GM21423 (cell line): ENCODE measurements around the gene DIPK1A.

Experiments used
- ATAC-seq: cut with Tn5 transposase; IDR thresholded peaks from one replicate; pipeline ENCODE4 v1.9.1; 2021; ENCODE audit warnings: mild to moderate bottlenecking, moderate library complexity; ENCODE audit not compliant: unreplicated experiment

DIPK1A gene

DNA sequence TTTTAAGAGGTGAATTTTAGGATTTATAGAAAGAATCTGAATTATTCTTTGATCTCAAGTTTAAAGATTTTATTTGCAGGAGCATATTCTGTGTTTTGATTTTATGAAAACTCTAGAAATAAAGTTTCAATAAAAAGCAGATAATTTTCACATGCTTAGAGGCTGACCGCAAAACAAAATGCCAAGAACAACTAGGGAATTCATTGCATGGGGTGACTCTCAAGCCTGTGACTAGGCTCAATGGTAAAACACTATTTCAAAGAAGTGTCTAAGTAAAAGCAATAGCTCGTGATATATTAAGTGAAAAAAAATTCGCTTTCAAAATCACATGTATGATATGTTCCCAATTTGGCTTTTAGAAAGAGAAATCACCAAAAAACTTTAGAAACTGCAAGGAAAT lies 79.9 kb downstream of the DIPK1A start:
- no peak for ATAC-seq

DNA sequence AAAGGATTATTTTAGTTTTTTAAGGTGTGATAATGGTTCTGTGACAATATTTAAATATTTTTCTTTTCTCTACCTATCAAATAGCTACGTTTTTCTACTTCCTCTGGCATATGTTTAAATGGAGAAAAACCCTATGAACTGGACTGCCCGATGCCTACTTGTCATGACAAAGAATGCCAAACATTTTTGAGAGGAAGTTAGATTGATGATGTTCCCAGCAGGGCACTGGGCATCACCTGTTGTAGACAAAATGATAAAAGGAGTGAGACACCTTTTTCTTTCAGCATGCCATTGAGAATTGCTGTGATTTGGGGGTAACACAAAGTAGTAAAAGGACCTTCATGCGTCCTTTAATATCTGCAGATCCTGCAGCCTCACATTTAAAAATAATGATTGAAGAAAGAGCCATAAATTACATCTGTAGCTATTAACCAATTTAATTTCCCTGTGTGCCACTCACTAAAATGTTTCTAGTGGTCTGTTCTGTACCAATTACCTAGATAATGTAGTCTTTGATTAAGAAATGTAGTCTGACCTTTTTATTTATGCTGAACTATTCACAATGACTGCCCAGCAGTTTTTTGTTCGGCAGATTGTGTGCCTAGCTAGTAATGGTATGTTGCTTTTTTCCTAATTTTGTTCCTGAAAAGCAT lies 81.8 kb downstream of the DIPK1A start:
- no peak for ATAC-seq

DNA sequence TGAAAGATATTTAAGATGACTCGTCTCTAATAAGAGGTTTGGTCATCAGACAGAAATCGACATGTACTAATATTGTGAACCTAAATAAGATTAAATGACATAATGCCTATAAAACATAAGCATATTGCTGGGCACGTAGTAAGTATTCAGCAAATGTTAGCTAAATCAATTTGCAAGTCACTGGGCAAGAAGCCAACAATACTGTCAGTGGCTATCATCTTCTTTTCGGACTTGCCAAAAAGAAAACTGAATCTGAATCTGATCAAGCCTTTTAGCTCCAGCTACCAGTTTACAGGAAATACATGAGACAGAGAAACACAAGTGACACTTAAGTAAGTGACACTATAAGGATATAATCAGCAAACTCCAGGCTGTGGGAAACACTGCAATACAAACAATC lies 83.5 kb downstream of the DIPK1A start:
- no peak for ATAC-seq

DNA sequence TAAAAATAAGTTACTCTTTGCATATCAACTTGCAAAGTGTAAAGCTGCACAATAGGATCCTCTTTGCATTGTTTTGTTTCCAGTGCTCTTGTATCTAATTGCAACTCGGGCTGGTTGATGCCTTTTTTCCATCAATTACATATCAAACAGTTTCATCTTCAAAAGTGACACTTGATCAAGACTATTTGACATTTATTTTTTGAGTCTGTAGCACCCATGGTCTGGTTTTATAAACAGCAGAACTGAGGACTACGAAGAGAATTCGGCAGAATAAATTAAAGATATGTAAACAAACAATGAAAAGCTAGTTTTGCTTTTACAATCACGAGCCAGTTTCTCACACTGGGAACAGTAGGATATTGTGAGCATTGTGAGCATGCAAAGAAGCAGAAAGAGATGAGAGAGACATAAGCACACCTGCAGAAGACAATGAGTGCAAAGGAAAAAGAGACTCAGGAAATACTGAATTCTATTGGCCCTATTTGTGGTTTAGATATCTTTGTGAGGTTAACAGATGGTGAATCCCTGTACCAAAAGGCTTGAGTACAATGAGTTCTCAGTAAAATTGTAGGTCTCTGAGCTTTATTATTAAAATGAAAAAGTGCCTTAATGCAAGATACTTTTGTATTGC lies 84.1 kb downstream of the DIPK1A start:
- ATAC-seq: no peak

DNA sequence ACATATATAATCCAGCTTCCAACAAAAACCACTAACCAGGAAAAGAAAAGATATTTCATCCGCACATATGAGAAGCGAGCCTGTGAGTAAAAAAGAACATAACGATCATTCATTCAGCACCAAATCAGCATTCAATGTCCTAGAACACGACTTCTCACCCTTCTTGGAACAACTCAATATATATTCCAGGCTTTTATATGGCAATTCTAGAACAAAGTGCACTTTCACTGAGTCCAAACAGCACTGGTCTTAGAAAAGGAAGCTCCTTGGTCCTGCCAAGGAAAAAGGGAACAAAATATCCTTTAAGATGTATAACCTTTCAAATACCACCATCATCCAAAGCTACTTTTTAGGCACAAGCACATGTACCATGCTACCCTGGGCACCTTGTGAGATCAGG lies 84.9 kb downstream of the DIPK1A start:
- ATAC-seq: no peak

DNA sequence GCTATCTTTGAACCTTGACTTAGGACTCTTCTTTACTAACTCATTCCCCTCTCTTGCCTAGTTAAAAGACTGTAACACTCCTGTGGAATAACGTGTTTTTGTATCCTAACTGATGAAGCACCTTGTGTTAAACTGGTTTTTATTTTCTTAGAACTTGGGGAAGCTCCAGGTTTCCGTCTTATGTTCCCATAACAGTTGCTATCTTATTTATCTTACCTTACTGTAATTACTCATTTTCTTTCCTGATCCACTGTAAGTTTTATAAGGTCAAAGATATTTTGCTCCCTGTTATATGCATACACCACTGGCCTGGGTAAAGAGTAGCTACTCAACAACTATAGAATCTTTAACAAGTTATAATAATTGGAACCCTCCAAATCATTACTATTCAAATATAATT lies 86.3 kb downstream of the DIPK1A start:
- ATAC-seq: no peak

DNA sequence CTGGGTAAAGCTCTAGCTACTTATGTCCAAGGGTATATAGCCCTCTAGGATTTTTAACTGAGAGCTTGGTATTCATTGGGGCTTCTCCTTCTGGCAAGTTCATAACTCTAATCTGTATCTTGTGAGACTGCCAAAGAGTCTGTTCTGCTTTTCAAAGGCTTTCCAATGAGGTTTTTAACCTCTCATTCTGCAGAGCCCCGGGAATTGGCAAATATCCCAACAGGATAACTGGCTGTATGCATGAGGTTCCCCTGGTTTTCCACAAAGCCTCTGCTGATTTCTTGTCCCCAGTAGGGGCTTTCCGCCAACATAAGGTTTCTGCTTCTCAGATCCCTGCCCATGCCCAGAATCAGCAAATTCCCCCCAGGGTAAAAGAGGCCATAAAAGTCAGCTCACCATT lies 88.5 kb downstream of the DIPK1A start:
- ATAC-seq: no peak

DNA sequence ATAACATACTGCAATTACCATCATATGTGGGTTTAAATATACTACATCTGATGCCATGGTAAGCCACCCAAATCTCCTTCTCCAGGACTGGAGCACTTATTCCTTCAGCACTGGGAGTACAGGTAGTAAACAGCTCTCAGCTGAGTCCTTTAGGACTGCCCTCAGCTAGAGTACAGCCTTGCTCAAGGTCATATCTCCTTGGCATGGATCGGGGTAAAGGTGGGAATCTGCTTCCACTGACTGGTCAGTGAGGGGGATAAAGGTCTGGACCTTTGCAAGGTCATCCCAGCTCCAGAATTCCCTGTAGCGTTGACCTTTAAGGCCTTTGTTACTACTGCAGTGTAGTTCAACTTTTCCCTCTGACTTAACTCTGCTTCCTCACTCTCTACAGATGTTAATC lies 90.7 kb downstream of the DIPK1A start:
- no peak for ATAC-seq

DNA sequence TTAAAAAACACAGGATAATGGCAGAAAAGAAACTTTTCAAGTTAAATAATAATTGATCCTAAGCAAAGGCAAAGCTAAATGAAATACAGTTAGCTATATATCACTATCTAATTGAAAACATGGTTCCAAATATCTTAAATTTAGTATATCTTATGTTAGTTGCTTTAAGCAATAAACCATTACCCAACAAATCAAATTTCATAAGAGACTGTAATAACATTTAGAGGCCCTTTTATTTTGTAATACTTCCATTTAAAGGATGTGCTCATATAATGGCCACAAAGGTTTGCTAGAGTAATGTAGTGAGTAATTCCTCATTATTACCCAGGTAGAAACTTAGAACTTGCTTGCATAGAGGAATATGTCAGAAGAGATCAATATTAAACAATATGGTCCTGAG lies 97.1 kb downstream of the DIPK1A start:
- ATAC-seq: no peak

DNA sequence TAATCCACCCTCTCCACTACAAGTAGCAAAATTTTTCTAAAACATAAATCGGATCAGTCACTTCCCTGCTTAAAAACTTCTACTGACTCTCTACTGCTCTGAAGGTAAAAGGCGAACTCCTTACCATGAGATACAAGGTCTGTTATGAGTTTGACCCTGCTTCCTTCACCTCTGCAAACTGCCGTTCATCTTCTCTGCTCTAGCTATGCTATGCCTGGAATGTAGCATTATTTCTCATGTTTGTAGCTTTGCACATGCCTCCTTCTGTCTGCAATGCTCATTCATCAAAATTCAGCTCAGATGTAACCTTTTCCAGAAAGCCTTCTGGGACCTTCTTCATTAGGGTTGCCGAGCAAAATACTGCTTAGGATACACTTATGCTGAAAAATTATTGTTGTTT lies 98.7 kb downstream of the DIPK1A start:
- no peak for ATAC-seq

DNA sequence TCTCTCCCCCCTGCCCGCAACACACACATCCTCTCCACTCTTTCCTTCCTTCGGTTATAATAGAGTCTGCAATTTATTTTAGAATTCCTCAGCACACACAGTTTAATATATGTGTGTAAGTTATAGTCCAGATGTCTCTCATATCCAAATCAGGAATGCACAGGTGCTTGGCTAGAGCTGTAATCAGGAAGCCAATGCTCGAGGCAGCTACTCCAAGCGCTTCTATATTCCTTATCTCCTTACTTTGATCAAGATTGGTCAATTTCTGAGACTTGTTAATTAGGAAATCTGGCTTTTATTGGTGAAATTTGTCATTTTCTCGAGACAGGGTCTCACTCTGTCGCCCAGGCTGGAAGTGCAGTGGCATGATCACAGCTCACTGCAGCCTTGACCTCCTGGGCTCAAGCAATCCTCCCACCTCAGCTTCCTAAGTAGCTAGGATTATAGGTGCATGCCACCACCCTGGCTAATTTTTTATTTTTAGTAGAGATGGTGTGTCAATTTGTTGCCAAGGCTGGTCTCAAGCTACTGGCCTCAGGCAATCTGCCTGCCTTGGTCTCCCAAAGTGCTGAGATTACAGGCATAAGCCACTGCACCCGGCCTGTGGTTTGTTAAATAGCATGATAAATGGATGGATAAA lies 101.7 kb downstream of the DIPK1A start:
- ATAC-seq: no peak

DNA sequence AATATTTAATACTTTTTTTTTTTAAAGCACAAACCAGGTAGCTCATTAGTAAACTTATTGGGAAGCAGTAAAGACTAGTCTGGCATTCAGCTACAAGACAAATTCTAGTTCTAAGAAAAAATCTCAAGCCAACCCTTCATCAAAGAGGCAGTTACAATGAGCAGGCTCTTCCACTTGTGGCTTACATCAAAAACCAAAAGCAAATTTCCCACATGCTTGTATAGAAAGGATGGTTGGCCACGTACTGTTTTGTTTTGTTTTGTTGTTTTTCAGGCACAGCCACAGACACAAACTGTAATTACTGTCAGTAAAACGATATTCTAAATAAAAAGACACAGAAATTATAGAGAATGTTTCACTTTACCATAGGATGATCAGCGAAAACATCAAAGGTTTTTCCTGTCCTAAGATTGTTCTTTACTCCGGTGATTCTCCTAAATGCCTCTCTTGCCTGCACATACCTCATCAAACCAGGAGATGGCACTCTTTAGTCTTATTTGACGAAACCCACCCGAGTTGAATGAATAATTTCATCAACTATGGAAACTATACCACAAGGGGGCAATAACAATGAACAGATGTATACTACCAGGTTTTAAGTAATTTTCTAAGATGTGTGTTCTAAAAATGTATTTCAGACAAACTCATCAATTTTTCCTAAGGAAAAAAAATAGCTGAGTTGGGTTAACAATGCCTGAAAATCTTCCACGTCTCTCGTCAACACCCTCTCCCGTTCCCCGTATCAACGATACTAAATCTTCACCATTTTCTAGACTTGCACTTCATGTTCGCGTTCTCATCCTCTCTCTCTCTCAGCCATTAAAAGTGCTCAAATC lies 102.5 kb downstream of the DIPK1A start:
- peak; percentile 78 for ATAC-seq

DNA sequence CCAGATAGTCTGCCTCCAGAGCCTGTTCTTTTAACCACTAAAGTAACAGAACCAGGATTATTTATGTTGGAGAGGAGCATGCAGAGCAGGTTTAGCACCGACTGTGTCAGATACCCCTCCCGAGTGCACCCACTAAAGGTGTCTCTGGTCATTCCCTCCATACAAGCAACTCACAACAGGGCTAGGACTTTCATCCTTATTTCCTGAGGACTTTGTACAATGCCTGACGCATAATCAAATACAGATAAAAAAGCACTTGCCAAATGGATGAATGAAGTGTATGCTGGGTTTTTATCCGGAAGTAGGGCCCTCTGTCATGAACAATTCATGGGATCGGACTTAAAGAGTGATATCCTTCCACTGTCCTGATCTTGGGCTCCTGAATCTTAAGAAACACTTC lies 103.4 kb downstream of the DIPK1A start:
- no peak for ATAC-seq

DNA sequence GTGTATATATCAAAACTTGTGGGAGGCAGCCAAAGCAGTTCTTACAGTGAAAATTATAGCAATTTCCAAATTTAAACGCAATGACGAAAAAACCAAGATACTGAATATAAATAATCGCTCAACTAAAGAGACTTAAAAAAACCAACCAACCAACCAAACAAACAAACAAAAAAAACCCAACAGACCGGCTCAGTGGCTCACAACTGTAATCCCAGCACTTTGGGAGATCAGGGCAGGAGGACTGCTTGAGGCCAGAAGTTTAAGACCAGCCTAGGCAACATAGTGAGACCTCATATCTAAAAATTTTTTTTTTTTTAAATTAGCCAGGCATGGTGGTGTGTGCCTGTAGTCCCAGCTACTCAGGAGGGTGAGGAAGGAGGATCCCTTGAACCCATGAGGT lies 106.0 kb downstream of the DIPK1A start:
- no peak for ATAC-seq

DNA sequence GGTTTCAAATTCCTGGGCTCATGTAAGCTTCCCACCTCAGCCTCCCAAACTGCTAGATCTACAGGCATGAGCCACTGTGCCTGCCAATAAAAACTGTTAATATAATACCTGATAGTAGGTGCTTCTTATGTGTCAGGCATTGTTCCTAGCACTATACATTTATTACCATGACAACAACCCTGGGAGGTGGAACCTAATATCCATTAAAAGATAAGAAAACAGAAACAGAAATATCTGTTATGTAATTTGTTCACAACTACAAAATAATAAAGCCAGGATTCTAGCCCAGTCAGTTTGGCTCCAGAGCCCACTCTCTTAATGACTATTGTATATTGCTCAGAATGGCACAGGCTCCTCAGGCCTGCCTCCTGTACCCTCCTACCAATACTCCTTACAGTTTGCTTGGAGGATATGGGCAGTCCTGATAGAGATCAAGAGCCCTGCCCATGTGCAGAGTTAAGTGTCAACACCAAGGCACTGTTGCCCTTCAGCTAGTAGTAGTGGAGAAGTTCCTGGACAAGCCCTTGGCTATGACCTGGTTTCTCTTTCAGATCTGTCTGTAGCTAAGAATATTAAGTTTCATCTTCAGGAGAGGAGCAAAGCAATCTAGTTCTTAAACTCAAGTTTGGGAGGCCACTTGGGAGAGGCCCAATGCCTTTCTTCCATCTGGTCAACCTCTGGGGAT lies 107.0 kb downstream of the DIPK1A start:
- no peak for ATAC-seq

DNA sequence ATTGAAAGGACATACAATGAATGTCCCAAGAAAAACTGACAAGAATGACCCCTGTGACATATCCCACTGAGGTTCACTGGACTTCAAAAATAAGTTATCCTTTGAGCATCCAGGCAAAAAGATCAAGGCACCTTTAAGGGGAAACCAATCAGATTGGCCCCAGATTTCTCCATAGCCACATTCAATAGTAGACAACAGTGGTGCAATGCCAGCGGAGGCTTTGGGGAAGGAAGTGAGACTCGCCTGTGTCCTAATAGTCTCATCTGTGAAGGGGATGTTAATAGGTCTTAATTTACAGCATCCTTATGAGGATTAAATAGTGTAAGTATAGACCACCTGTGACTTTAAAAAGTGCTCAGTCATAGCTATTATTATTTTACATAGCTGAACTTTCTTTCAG lies 108.0 kb downstream of the DIPK1A start:
- no peak for ATAC-seq

DNA sequence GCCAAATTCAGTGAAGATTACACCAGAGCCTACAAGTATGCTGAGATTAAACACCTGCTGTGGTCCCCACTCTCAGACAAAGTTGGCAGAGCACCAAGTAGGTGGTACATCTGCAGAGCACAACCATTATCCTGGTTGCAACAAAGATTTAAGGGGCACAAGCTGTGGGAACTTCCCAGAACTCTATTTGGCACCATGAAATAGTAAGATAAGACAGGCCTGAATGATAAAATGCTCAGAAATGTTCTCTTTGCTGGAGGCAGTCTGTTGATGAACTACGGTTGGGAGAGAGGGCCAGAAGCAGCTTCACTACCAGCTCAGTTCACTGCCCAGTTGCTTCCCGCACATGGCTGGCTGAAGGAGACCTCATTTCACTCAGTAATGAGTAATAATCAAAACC lies 109.5 kb downstream of the DIPK1A start:
- no peak for ATAC-seq

DNA sequence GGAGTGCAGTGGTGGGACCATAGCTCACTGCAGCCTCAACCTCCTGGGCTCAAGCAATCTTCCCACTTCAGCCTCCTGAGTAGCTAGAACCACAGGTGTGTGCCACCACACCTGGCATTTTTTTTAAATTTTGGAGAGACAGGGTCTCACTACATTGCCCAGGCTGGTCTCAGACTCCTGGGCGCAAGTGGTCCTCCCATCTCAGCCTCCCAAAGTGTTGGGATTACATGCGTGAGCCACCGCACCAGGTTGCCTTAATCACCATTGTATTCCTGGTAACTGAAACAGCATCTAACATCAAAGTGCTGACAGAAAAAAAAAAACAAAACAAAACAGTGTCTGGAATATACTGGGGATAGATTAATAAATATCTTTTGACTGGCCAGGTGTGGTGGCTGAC lies 111.2 kb downstream of the DIPK1A start:
- ATAC-seq: no peak

DNA sequence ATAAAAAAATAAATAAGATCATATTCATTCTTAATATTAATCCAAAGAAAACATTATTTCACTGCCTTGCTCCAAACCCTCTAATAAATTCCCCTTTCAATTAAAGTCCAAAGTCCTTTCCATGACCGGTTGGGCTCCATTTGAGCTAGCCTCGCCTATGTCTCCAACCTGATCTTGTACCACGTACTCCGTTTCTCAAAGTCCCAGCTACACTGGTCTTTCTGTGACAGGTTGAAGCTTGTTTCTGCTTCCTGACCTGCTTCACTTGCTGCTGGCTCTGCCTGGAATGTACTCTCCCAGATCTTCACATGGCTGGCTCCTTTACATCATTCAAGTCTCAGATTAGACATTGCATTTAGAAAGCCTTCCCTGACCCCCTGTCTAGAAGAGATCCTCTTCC lies 113.1 kb downstream of the DIPK1A start:
- ATAC-seq: no peak

DNA sequence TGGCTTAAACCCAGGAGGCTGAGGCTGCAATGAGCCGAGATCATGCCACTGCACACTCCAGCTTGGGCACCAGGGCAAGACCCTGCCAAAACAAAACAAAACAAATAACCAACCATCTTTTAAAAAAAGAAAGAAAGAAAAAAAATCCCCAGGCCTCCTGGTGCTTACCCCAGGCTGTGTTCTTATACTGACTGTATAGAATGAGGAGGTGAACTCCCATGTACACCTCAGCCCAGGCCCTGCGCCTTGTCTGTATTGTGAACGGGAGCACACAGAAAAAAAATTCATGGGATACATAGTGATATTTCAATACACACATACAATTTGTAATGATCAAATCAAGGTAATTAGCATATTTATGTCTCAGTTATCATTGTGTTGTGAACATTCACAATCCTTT lies 115.4 kb downstream of the DIPK1A start:
- no peak for ATAC-seq

DNA sequence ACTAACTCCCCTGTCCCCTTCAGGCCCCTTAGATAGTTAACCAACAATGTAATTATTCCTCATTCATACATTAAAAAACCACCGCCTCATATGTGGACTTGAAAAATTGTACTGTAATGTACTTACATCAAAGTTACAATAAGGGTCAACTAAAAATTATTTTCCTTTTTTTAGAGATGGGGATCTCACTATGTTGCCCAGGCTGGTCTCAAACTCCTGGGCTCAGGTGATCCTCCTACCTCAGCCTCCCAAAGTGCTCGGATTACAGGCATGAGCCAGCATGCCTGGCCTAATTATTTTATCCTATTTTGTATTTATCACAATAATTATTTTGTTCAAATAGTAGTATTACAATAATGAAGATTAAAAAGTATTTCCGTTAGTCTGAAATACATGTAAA lies 116.8 kb downstream of the DIPK1A start:
- no peak for ATAC-seq
